Panc1 (cell line): ENCODE results near the gene FOXP2. TPM values are rescaled to one million over a fixed set of nuclear protein-coding genes. Genes with fewer than 3 reads are reported as not detected.
A peak's percentile ranks its signal among the peaks of the same experiment; 100 is the strongest.

ENCODE experiments used
- ATAC-seq: fragments of 200-7000 bp; cut with Tn5 transposase; 2 replicates; pipeline ENCODE4 v1.9.1; 2020; ENCODE audit warnings: mild to moderate bottlenecking, moderate library complexity
- Bru-seq: library from RNA; stranded (reverse); fragments of 400-500 nt; gene quantifications from one replicate; lab custom pipeline; 2021; lab: Mats Ljungman, UMichigan
- BruChase-seq, 2 experiments: library from RNA; stranded (reverse); fragments of 400-500 nt; gene quantifications; one replicate each; lab custom pipeline; 2021; lab: Mats Ljungman, UMichigan
- BruUV-seq: library from RNA; stranded (reverse); fragments of 400-500 nt; replicated peaks from 2 replicates; lab custom pipeline; 2021; lab: Mats Ljungman, UMichigan
- CTCF ChIA-PET: fragments of 300-600 bp; sonication (Branson Sonifier 250); formaldehyde crosslinking; loops from one replicate; lab custom pipeline; 2022; ENCODE audit warnings: antibody characterized with exemption; lab: Charles Lee
- POLR2A ChIA-PET: fragments of 300-600 bp; sonication (Branson Sonifier 250); formaldehyde crosslinking; loops from one replicate; lab custom pipeline; 2022; ENCODE audit warnings: antibody characterized with exemption; lab: Charles Lee
- DNase-seq: peaks from one replicate; pipeline ENCODE4 v3.0.0-alpha.2; 2010; ENCODE audit warnings: low read depth, low spot score
- H3K27ac ChIP-seq: 2 replicates; pipeline ENCODE4 v1.5.1; 2011; ENCODE audit warnings: mild to moderate bottlenecking, low read length, inconsistent platforms
- H3K27me3 ChIP-seq: fragments of 200-500 bp; sonication (Bioruptor generic); 2 replicates; pipeline ENCODE4 v1.6.0; 2014; ENCODE audit warnings: low read length, inconsistent platforms; ENCODE audit not compliant: control insufficient read depth, insufficient read depth
- H3K36me3 ChIP-seq: fragments of 200-500 bp; sonication (Bioruptor generic); 2 replicates; pipeline ENCODE4 v1.5.1; 2014; ENCODE audit warnings: inconsistent platforms, mild to moderate bottlenecking, low read length, moderate library complexity; ENCODE audit not compliant: control insufficient read depth, insufficient read depth
- H3K4me1 ChIP-seq: 2 replicates; pipeline ENCODE4 v1.5.1; 2011; ENCODE audit warnings: inconsistent platforms, mild to moderate bottlenecking, low read length, moderate library complexity; ENCODE audit not compliant: control insufficient read depth, insufficient read depth
- H3K4me3 ChIP-seq, 2 experiments: 2 replicates each; pipeline ENCODE4 v1.5.1; 2011 to 2012; ENCODE audit warnings: low read depth in 2 of 2, low read length in 2 of 2, mild to moderate bottlenecking in 2 of 2, inconsistent platforms in 1 of 2, moderate library complexity in 1 of 2
- H3K9me3 ChIP-seq: fragments of 200-500 bp; sonication (Bioruptor generic); 2 replicates; pipeline ENCODE4 v1.5.1; 2014; ENCODE audit warnings: low read depth, mild to moderate bottlenecking, inconsistent platforms, low read length, moderate library complexity; ENCODE audit not compliant: control insufficient read depth, insufficient read depth
- CTCF ChIP-seq: fragments of 450-650 bp; IDR thresholded peaks from 2 replicates; pipeline ENCODE4 v1.5.1; 2017; ENCODE audit warnings: mild to moderate bottlenecking
- POLR2AphosphoS5 ChIP-seq: IDR thresholded peaks from 2 replicates; pipeline ENCODE4 v1.6.1; 2012; ENCODE audit warnings: mild to moderate bottlenecking, low read depth, low read length, moderate library complexity
- REST ChIP-seq, 2 experiments: IDR thresholded peaks; 2 replicates each; pipeline ENCODE4 v1.6.1; 2011 to 2012; ENCODE audit warnings: low read depth in 2 of 2, control low read depth in 1 of 2, low read length in 1 of 2, mild to moderate bottlenecking in 1 of 2, moderate library complexity in 1 of 2; ENCODE audit not compliant: insufficient read depth in 1 of 2
- SIN3A ChIP-seq: IDR thresholded peaks from 2 replicates; pipeline ENCODE4 v1.6.1; 2012; ENCODE audit warnings: low read depth, mild to moderate bottlenecking, low read length, moderate library complexity, borderline replicate concordance; ENCODE audit not compliant: insufficient read depth
- TCF7L2 ChIP-seq: IDR thresholded peaks from 2 replicates; pipeline ENCODE4 v1.6.1; 2011; ENCODE audit warnings: mild to moderate bottlenecking, low read depth, low read length, inconsistent platforms
- in situ Hi-C: cut with HindIII; loops from 2 replicates; pipeline ENCODE4 v1.10.0; 2016; ENCODE audit warnings: low sequenced_read_pairs, low pct_unique_long_range_greater_than_20kb
- intact Hi-C: fragments of 100-400 bp; cut with micrococcal nuclease; formaldehyde crosslinking; loops from one replicate; pipeline ENCODE4 v1.10.0; 2022; ENCODE audit not compliant: unreplicated experiment
- long read RNA-seq: library from polyadenylated mRNA; unstranded; transcript quantifications from one replicate; pipeline ENCODE4 v2.0.0, GENCODE V29; 2021; ENCODE audit not compliant: unreplicated experiment
- polyA plus RNA-seq: library from polyadenylated mRNA; unstranded; fragments of >200 nt; gene quantifications from one replicate; pipeline ENCODE4 v1.2.1, GENCODE V29; 2012; ENCODE audit warnings: missing spikeins; ENCODE audit not compliant: insufficient read length
- total RNA-seq: library from RNA; stranded (reverse); gene quantifications from one replicate; pipeline ENCODE4 v1.2.1, GENCODE V29; 2021; ENCODE audit not compliant: unreplicated experiment

Gene FOXP2
- total RNA-seq: 0.54 TPM
- polyA plus RNA-seq: 6.8 TPM
- Bru-seq, nascent RNA: percentile 33 among the genes with signal in this experiment
- BruChase-seq, experiment 1, labeled RNA remaining after a 2-hour chase: percentile 25 among the genes with signal in this experiment
- BruChase-seq, experiment 2, labeled RNA remaining after a 6-hour chase: percentile 20 among the genes with signal in this experiment
- long read RNA-seq, partial matches to known transcripts: 3 of 3 reads
- long read RNA-seq, other reads (novel, unspliced or antisense): 0 of 3 reads

- H3K4me3 ChIP-seq: peak within 1 kb of the TSS; percentile 3 to 13; a peak in 3 of 4 replicates
- in situ Hi-C loops: no loop called here
- H3K36me3 ChIP-seq: no peaks in the 10 kb centered on the region
- ChIA-PET POLR2A (interaction anchor here (1.1 kb wide), 1 partner anchor 333 kb away, joined by 4 read pairs; no protein-coding TSS in a partner anchor), CTCF (interaction anchor here (1.8 kb wide), 1 partner anchor 12 kb away, joined by 6 read pairs; no protein-coding TSS in a partner anchor)
- no TSS peak for BruUV-seq
- intact Hi-C loops: loop anchor here (10.0 kb wide), 1 partner anchor 390 kb away; no protein-coding TSS in a partner anchor
- TF ChIP-seq TCF7L2 (peak; percentile 84), SIN3A (no peak)
- ATAC-seq (no peak; the same call in 1 of the 2 replicates), DNase-seq (no peak)
- H3K27ac ChIP-seq: peak within 1 kb of the TSS; percentile 69
- no peaks in the 10 kb centered on the region; the same call in 1 of the 2 replicates for H3K27me3 ChIP-seq
- H3K9me3 ChIP-seq: no peaks in the 10 kb centered on the region
- H3K4me1 ChIP-seq: peaks cover 6% of the 10 kb centered on the region
Observed at GRCh38 chr7:114414156-114415063, at the start of gene FOXP2. TSS of gene FOXP2 (plus strand) at chr7:114414815. CDS start at chr7:114426512, 11,697 bp downstream.

- in situ Hi-C loops: no loop called here
- no peak overlapping the region for H3K4me3 ChIP-seq
- ChIA-PET POLR2A (no interaction called here), CTCF (no interaction called here)
- no peak overlapping the region for H3K27ac ChIP-seq
- ATAC-seq (no peak), DNase-seq (no peak)
- no peaks in the 10 kb centered on the region for H3K4me1 ChIP-seq
- BruUV-seq: no TSS peak
- no peaks in the 10 kb centered on the region for H3K27me3 ChIP-seq
- TF ChIP-seq CTCF (no peak), REST (IDR thresholded peaks at IDR 0.05; ENCODE audit: insufficient read depth in 1 of 2, low read depth in 2 of 2, low read length in 1 of 2) (no peak), SIN3A (no peak), POLR2AphosphoS5 (no peak), TCF7L2 (no peak)
- intact Hi-C loops: no loop called here
- no peaks in the 10 kb centered on the region for H3K9me3 ChIP-seq
- H3K36me3 ChIP-seq: no peaks in the 10 kb centered on the region
Observed at GRCh38 chr7:114365791-114366190, 48.8 kb upstream of the FOXP2 start.
